GM10248 (cell line): ENCODE data around the gene ZNF12.
"Not testable (repeated sequence)": the region's sequence is repeated elsewhere in the genome, so short reads cannot be mapped to it uniquely, and the experiment has no call there.

Experiments used
- CTCF ChIA-PET: fragments of 300-600 bp; sonication (Branson Sonifier 250); formaldehyde crosslinking; extraction: SDS; loops from one replicate; lab custom pipeline; 2021; ENCODE audit warnings: antibody characterized with exemption; lab: Yijun Ruan, JAX
- POLR2A ChIA-PET: fragments of 350-650 bp; sonication (Branson Sonifier 250); formaldehyde crosslinking; extraction: SDS; loops from one replicate; lab custom pipeline; 2020; ENCODE audit warnings: antibody characterized with exemption; lab: Yijun Ruan, JAX
- DNase-seq: peaks from one replicate; pipeline ENCODE4 v3.0.0; 2012; ENCODE audit errors: extremely low spot score
- TF ChIP-seq, protein P1 (sequence below): IDR thresholded peaks from 2 replicates; pipeline ENCODE4 v1.5.1; 2012; ENCODE audit warnings: mild to moderate bottlenecking, low read depth; ENCODE audit errors: extremely low read depth, missing control alignments, control extremely low read depth

The ZNF12 gene

DNA sequence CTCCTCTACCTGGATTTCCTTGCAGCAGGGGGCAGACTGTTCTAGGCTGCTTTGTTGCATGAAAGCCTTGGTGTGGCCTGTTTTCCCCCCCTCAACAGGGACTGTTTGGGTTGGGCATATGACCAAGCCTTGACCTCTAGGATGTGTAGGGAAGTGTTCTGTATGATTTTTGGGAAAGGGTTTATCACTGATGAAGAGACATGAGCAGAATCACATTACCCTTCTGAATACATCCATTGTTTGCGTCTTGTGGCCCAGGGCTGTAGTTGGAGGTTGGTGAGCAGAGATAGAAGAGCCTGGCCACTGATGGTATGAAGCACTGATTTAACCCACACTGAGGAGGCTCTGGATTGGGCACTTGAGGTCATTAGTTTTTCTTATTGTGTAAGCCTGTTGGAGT is 26.6 kb downstream of the ZNF12 start:
- TF ChIP-seq, protein P1, sequence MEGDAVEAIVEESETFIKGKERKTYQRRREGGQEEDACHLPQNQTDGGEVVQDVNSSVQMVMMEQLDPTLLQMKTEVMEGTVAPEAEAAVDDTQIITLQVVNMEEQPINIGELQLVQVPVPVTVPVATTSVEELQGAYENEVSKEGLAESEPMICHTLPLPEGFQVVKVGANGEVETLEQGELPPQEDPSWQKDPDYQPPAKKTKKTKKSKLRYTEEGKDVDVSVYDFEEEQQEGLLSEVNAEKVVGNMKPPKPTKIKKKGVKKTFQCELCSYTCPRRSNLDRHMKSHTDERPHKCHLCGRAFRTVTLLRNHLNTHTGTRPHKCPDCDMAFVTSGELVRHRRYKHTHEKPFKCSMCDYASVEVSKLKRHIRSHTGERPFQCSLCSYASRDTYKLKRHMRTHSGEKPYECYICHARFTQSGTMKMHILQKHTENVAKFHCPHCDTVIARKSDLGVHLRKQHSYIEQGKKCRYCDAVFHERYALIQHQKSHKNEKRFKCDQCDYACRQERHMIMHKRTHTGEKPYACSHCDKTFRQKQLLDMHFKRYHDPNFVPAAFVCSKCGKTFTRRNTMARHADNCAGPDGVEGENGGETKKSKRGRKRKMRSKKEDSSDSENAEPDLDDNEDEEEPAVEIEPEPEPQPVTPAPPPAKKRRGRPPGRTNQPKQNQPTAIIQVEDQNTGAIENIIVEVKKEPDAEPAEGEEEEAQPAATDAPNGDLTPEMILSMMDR = no peak
- CTCF ChIA-PET = interaction anchor here (1.0 kb wide), 1 partner anchor 14 kb away, joined by 3 read pairs; no protein-coding TSS in a partner anchor
- POLR2A ChIA-PET = no interaction called here
- DNase-seq = no peak

DNA sequence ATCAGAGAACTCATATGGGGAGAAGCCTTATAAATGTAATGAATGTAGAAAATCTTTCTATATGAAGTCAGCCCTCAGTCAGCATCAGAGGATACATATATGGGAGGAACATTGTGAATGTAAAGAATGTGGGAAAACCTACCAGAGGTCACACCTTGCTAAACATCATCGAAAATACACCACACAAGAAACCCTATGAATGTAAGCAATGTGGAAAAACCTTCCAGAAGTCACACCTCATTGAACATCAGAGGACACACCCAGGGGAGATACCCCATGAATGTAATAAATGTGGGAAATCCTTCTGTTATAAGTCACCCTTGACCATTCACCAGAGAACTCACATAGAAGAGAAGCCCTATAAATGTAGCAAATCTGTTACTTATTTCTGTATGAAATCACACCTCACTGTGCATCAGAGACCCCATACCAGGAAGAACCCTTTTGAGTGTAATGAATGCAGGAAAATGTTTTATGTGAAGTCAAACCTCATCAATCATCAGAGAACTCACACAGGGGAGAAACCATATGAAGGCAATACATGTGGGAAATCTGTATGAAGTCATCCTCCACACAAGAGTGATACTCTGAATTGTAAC is 30.8 kb downstream of the ZNF12 start:
- no peak for DNase-seq
- ChIA-PET POLR2A (no interaction called here), CTCF (no interaction called here)
- TF ChIP-seq, protein P1 = no peak

DNA sequence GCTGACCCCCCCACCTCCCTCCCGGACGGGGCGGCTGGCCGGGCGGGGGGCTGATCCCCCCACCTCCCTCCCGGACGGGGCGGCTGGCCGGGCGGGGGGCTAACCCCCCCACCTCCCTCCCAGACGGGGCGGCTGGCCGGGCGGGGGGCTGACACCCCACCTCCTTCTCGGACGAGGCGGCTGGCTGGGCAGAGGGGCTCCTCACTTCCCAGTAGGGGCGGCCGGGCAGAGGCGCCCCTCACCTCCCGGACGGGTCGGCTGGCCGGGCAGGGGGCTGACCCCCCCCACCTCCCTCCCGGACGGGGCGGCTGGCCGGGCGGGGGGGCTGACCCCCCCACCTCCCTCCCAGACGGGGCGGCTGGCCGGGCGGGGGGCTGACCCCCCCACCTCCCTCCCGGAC is 35.9 kb downstream of the ZNF12 start:
- POLR2A ChIA-PET, DNase-seq, CTCF ChIA-PET: not testable (repeated sequence)

DNA sequence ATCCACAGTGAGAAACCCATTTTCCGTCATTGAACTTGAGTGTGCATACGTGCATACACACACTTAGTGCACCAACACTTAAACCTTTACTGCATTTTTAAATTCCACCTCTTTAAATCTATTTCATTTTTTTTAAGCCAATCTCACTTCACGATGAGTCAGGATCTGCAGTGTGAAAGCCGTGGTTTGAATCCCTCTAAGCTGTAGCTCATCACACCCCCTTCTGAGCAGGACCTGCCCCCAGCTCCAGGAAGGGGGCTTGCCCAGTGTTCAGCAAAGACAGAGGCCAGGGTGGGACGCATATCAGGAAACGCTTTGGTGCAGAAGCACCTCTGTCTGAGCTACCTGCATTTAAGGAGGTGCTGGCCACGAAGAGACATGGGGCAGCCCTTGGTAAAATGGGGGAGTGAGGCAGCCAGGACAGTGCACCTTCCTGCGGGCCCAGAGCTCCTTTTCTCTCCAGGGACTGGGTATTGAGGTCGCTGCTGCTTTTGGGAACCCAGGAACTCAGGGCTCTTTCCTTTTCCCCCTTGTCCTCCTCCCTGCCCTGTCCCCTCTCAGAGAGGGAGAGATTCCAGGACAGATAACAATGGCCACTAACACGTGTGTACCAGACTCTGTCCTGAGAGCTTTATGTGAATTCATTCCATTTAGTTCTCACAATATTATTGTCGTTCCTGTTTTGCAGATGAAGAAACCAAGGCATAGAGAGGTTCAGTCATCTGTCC is 48.0 kb downstream of the ZNF12 start:
- DNase-seq = peak; percentile 15
- CTCF ChIA-PET = interaction anchor here (1.0 kb wide), 1 partner anchor 15 kb away, joined by 3 read pairs; no protein-coding TSS in a partner anchor
- POLR2A ChIA-PET = no interaction called here
- TF ChIP-seq, protein P1 = no peak

DNA sequence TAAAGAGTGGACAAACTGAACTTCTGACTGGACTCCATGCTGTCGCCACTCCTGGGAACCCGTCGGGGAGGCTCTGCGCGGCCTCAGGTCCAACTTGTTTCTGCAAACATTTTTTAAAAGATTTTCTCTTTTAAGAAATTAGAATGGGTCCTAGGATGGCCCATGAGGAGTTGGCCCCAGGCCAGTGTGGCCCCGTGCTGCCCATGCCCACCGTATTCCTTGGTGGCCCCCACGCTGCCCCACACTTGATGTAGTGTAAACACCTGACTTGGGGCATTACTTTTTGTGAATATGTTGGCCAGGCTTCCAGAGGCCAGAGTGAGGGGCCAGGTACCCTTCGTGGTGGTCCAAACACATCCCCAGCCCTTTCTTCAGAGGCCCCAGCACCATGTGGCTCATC is 50.3 kb downstream of the ZNF12 start:
- no peak for DNase-seq
- TF ChIP-seq, protein P1 = no peak
- POLR2A ChIA-PET = no interaction called here
- CTCF ChIA-PET = no interaction called here

DNA sequence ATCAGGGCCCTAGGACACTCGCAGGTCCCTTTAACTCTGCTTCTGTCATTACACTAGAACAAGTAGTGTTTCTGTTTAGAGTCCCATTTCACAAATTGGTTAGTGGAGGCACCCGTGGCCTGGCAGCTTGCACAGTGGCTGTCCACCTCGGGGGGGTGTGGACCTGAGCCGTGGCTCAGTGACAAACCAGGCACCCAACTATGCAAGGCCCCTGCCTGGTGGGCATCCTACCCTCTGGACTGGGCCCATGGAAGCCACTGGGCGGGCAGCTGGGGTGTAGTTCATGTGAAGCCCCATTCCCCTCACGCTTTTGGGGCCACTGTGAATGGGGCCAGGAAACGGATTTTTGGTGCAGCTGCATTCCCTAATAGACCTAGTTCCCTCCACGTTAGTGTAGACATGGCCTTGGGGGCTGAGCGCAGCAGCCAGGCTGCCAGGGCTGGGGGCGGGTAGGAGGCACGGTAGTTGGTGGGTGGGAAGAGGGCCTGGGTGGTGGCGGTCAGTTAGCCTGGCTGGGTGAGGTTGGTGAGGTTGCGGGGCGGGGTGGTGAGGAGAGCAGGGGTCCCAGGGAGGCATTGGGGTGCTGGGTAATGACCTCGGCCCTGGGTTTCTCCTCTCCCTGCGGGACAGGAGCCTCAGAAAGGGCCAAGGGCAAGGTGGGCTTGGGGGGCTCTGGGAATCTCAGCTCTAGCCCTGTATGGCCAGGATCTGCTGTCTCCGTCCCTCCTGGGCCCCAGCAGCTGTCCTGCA is 50.9 kb downstream of the ZNF12 start:
- TF ChIP-seq, protein P1 = no peak
- peak; percentile 20 for DNase-seq
- ChIA-PET CTCF (no interaction called here), POLR2A (no interaction called here)
